ENCODE results near the gene NRXN2.

The NRXN2 gene

DNA sequence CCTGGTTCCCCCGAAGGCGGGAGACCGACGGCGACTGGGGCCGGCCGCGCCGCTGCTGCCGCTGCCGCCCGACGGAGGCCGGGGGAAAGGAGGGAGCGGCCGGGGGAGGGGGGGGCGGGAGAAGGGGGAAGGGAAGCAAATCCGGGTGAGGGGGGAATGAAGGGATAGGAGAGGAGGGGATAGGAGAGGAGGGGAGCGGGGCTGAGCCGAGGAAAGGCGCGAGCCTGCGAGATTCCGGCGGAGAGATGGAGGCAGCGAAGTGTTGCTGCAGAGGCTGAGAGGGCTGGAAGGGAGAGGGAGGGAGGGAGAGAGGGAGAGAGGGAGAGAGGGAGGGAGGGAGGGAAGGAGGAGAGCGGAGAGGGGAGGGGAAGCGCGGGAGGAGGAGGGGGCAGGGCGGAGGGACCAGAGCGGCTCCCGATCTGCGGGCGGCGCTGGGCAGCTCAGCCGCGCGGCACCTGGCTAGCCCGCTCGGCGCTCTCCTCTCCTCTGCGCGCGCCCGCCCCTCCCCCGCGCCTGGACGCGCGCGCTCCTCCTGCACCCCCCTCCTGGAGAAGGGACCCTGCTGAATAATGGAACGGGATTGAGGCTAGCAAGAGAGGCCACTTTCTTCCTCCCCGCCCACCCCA lies 79.6 kb downstream of the NRXN2 start:
- DNase-seq, result no peak

DNA sequence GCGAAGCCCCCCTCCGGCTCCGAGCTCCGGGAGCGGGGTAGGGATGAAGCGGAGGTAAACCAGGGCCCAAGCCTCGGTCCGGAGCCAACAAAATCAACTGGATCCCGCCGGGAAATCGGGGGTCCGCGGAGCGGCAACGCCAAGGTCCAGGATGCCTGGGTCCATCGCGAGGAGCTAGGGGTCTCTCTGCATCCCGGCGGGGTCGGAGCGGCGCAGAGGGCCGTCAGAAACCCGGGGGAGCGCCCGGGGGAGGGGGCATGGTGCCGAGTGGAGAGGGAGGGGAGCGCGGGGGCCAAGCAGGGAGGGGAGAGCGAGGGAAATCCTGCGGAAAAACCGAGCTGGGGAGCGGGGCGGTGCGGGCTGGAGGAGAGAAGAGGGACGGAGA lies 80.1 kb downstream of the NRXN2 start:
- in situ Hi-C loops (cut with MboI; ENCODE audit: low pct_unique_long_range_greater_than_20kb, low sequenced_read_pairs), result no loop called here
- DNase-seq, result no peak

More for the DNA sequence above, 79.6 kb downstream of the NRXN2 start:
- in situ Hi-C loops (cut with MboI; ENCODE audit: low pct_unique_long_range_greater_than_20kb, low sequenced_read_pairs), result no loop called here

DNA sequence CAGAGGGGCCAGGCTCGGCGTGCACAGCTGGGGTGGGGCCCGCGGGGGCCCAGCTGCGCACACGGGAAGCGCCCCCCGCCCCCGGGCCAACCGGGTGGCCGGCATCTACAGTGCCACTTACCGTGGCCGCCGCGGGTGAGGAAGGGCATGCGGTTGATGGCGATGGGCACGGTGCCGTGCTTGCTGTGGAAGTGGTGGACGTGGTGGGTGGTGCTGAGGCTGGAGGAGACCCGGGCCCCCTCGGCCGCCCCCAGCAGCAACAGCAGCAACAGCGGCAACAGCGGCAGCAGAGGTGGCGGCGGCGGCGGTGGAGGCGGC lies 80.6 kb downstream of the NRXN2 start:
- in situ Hi-C loops (cut with MboI; ENCODE audit: low pct_unique_long_range_greater_than_20kb, low sequenced_read_pairs), result no loop called here
- DNase-seq, result no peak

DNA sequence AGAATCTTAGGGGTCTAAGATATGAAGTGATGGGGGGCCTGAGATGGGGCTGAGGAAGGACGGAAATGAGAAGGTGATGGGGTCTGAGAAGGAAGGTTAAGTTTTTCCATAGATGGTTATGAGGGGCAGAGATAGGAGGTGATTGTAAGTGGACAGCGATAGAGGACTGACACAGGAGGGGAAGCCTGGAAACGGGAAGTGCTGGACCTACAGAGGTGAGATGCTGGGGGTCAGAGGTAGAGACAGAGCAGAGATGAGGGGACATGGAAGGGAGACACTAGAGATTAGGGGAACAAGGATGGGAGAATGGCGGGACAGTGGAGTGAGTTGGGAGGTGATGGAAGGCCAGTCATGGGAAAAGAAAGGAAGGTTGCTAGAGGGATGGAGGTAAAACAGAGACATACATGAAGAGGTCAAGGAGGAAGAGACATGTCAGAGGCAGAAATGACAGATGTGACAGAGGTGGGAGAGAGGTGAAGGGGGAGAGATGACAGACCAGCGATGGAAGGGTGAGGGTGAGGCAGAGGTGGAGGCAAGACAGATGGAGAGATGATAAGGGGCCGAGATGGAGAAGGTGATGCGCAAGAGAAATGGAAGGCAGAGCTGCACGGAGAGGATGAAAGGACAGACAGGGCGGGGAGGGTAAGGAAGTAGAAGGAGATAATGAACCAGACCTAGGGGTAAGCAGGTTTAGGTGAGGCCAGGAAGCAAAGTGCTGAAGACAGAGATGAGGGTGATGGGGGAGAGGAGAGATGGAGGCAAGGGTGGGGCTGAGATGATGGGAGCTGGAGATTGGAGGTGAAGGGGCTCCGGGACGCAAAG lies 81.2 kb downstream of the NRXN2 start:
- DNase-seq, result no peak
- in situ Hi-C loops (cut with MboI; ENCODE audit: low pct_unique_long_range_greater_than_20kb, low sequenced_read_pairs), result no loop called here

DNA sequence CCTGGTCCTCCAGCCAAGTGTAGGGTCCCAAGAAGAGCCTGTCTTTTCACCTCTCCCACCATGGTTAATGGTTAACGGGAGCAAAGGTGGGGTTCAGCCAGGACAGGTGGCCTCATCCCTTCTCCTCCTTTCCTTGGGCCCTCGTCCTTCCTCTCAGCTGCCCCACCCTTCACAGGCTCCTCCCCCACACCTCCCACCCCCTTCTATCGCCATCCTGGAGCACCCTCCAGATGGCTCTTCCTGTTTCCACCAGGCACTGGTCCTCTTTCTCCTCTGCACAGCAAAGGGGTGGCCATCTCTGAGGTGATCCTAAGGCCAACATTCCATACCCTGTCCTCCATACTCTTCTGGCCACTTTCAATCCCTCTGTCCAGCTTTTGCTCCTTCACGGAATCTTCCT lies 83.1 kb downstream of the NRXN2 start:
- DNase-seq, result no peak
- in situ Hi-C loops (cut with MboI; ENCODE audit: low pct_unique_long_range_greater_than_20kb, low sequenced_read_pairs), result no loop called here

DNA sequence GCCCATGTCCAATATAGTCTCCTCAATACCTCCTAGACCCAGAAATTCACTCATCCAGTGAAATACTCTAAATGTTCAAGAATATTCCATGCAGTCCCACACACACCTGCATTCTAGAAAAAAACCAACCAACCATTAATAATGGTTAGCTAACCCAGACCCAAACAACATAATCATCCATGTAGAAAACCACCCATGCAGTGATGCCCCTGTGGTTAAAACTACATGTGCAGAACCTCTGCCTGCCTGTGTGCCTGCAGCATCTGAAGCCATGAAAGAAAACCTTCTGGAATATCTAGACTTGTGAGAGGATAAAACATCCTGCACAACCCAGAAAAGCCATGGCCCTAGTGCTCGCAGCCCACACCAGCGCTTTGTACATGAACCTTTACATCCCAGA lies 84.2 kb downstream of the NRXN2 start:
- no peak for DNase-seq
- in situ Hi-C loops (cut with MboI; ENCODE audit: low pct_unique_long_range_greater_than_20kb, low sequenced_read_pairs), result no loop called here

DNA sequence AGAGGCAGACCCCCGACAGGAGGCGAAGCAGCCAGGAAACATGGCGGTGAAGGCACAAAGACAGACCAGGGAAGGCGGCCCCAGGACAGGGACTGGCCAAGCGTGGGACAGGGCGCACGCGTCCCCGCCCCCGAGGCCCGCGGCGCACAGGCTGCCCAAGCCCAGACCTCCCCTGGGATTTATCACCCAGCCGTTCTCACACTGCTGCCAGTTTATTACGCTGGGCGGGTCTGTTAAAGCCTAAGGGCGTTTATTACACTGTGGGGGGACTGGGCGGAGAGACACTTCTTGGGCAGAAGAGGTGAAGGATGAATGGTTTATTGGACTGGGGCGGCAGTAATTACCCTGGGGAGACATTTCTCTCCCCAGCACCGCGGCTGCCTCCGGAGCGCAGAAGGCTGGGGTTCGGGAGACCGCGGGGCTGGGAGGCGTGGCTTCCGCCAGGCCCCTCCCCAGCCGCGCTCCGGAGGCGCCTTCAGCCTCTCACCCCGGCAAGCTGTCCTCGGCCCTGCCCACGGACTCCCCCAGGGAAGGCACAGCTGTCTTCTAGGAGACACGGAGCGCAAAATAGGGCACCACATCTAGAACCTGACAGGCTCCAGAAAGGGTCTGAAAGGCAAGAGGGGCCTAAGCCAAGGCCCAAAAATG lies 84.9 kb downstream of the NRXN2 start:
- in situ Hi-C loops (cut with MboI; ENCODE audit: low pct_unique_long_range_greater_than_20kb, low sequenced_read_pairs), result no loop called here

DNA sequence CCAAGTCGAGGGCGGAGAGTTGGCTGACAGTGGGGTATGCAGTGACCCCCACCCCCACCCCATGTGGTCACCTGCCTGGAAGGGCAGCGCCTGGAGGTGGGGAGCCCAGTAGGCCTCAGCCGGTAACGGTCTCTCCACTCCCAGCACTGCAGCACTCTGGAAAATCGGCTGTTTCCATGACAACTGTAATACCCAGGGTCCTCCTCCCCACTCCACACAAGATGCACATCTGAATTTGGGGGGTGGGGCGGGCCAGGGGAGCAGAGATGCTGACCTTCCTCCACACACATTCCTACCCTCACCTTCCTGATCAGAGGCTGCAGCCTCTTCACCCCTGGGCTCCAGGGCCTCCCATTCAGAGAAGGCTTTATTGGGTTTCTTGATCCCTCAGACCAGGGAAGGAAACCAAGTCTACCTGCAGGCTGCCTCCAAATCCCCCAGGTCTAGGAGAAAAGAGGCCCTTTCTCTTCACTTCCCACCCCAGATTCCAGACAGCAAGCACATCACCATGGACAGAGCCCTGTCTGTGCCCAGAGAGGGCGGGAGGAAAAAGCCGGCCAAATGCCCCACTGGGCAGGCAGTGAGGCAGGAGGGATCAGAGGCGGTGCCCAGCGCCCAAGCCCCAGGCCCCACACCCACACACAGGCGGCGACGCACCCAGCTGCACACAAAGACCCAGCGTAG lies 85.5 kb downstream of the NRXN2 start:
- no peak for DNase-seq
- in situ Hi-C loops (cut with MboI; ENCODE audit: low pct_unique_long_range_greater_than_20kb, low sequenced_read_pairs), result no loop called here

More for the DNA sequence above, 84.9 kb downstream of the NRXN2 start:
- DNase-seq, result no peak

DNA sequence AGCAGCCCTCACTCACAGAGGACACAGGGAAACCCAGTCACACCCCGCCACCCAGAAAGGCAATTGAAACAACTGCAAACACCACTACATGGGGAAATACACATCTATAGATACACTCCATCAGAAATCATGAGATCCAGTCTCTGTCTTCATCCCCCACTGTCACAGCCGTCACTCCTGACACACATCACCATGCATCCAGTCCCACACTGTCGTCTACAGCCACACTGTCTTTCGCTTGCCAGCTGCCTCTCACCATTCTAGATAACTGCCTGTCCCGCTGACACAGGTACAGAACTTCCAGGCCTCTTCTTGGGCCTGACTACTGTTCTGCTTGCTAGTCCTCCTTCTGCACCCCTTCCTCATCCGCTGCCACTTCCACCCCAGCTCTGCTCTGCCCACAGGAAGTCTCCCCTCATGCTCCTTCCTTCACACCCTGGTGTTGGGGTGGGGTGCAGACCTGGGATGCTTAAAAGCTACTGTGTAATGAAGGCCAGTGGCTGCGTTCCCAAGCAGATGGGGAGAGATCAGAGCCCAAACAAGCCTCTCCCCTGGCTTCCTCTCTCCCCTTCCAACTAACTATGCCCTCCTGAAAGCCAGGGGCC lies 89.3 kb downstream of the NRXN2 start:
- in situ Hi-C loops (cut with MboI; ENCODE audit: low pct_unique_long_range_greater_than_20kb, low sequenced_read_pairs), result no loop called here
- DNase-seq, result no peak

DNA sequence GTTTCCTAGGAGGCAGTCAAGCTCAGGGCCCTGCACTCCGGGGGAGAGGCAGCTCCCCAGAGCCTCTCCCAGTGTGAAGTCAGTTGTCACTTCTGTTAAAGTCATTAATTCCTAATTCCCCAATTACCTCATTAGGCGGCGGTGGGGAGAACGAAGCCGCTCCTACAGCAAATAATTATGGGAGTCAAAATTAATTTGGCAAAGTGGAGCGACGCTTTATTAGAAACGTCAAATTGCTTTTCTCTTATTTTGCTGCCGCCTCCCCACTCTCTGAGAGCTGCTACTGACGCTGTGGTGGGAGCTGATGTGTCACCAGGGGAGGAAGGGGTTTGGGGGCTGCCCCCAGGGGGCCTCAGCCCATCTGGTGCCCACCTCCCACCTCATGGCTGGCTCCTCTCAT lies 90.3 kb downstream of the NRXN2 start:
- no peak for DNase-seq
- in situ Hi-C loops (cut with MboI; ENCODE audit: low pct_unique_long_range_greater_than_20kb, low sequenced_read_pairs), result no loop called here

DNA sequence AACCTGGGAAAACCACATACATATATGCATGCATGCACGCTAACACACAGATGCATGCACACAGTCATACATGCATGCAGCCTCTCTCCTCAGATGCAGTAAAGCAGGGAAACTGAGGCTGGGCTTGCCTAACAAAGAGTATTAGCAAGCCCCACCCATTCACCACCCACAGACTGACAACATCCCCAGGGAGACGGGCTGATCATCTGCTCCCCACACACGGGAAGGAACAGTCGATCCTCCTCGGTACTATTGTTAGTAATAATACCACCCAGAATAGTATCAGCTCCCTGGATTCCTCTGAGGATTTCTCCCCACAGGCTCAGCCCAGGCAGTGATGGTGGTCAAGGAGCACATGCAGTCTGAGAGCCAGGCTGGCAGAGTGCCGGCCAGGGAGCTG lies 90.8 kb downstream of the NRXN2 start:
- DNase-seq, result no peak
- in situ Hi-C loops (cut with MboI; ENCODE audit: low pct_unique_long_range_greater_than_20kb, low sequenced_read_pairs), result no loop called here

DNA sequence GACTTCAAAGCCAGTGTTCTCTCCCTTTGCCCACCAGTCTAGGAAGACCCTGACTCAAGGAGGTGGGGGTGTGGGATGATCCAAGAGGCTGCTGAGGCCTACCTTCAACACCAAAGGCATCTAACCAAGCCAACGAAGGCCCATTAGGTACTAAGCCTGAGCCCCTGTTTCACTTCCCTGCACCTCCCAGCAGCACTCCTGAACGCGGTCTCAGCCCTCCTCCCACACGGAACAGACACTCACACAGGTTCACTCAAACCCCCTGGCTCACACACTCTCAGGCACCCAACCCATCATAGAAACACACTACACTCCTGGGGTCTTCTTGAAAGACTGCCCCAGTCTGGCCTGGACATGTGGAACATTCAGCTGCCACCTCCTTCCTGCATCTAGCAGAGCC lies 91.3 kb downstream of the NRXN2 start:
- in situ Hi-C loops (cut with MboI; ENCODE audit: low pct_unique_long_range_greater_than_20kb, low sequenced_read_pairs), result no loop called here
- DNase-seq, result no peak

DNA sequence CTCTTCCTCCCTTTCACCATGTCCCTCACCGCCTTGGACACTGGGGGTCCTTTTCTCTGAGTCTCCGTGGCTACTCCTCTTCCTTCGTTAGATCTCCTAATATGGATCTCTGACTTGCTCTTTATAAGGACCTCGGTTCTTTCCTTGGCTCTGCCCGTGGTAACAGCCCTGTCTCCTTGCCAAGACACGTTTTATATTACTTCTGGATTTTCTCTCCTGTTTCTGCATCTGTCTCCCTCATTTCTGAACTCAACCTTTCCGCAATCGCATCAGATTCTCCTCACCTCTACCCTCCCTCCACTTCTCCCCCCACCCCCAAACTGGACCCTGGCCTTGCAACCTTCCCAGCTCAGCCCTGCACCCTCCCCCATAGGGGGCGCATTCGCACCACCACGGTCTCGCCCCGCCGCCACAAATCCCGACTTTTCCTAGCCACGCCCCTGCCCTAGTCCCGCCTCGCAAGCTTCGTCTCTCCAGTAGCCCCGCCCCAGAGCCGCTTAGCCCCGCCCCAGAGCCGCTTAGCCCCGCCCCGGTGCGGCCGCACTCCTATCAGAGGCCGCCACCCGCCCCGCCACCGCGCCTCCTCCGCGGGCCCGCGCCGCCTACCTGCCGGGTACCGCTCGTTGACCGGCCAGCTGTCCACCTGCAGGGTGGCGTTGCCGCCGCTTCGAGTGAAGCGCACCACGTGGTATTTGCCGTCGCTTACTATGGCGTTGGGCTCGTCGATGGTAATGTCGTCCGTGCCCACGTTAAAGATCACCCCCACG lies 93.0 kb downstream of the NRXN2 start:
- no peak for DNase-seq
- in situ Hi-C loops (cut with MboI; ENCODE audit: low pct_unique_long_range_greater_than_20kb, low sequenced_read_pairs), result no loop called here

DNA sequence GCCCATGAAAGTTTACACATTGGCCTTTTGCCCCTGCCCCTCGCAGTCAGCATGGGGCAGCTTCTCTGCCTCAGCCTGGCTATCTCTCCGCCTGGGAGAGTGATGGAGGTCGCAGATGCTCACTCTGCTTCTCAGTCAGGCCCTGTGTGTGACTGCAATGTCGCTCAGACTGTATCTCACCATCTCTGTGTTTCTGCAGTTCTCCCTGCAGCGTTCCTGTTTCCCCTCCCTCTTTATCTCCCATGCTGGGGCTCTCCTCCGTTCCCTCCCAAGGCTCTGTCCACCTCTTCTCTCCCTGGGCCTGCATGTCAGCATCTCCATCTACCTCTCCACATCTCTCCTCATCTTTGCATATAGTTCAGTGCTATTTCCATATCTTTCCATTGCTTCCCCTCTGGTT lies 93.9 kb downstream of the NRXN2 start:
- DNase-seq, result no peak
- in situ Hi-C loops (cut with MboI; ENCODE audit: low pct_unique_long_range_greater_than_20kb, low sequenced_read_pairs), result no loop called here

DNA sequence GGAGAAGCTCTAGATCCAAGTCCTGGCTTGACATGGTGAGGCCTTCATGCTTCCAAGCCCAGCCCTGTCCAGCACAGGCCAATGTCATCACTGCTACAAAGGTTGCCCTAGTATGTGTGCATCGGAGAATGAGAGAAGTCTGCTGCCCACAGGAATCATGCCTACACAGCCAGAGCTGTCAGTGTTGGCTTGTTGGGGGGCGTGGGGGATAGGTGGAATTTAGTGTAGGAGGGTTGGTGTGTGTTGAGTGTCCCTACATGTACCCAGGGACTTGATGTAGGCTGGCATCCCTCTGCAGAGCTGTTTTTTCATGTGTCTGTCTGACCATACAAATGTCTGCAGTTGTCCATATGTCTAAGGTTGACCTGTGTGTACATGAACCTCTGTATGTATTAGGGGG lies 94.4 kb downstream of the NRXN2 start:
- in situ Hi-C loops (cut with MboI; ENCODE audit: low pct_unique_long_range_greater_than_20kb, low sequenced_read_pairs), result no loop called here
- DNase-seq, result no peak

DNA sequence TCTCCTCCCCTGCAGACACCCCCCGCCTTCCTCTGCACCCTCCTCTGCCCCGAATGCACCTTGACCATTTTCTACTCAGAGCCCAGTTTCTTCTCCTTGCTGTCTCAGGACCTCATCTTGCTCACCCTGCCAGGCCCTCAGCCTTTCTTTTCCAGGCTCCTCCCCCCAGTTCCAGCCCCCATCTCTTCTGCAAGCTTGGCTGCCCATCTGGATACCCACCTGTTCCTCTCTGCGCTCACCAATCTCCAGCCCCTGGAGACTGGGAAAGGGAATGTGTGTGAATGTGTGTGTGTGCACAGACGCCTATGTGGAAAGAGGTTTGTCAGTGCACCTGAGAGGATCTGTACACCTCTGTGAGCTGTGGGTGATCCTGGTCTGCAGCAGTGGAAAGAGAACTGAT lies 95.6 kb downstream of the NRXN2 start:
- in situ Hi-C loops (cut with MboI; ENCODE audit: low pct_unique_long_range_greater_than_20kb, low sequenced_read_pairs), result no loop called here
- no peak for DNase-seq

DNA sequence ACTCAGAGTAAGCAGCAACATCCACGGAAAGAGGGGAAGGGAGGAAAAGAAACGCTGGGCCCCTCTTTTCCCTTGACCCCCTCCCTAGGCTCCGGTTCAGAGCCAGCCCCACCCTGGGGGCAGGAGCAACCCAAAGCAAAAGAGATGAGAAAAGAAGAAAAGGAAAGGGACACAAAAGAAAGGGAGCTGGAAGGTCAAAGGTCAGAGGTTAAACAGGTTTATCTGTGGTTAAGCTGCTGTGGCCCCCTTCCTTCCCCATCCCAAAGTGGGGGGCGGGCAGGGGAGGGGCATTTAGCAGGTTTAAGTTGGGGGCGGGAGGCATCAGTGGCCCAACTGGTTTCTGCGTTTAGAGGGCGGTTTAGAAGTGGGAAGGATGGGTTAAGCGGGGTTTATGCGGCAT lies 96.4 kb downstream of the NRXN2 start:
- no peak for DNase-seq
- in situ Hi-C loops (cut with MboI; ENCODE audit: low pct_unique_long_range_greater_than_20kb, low sequenced_read_pairs), result no loop called here

DNA sequence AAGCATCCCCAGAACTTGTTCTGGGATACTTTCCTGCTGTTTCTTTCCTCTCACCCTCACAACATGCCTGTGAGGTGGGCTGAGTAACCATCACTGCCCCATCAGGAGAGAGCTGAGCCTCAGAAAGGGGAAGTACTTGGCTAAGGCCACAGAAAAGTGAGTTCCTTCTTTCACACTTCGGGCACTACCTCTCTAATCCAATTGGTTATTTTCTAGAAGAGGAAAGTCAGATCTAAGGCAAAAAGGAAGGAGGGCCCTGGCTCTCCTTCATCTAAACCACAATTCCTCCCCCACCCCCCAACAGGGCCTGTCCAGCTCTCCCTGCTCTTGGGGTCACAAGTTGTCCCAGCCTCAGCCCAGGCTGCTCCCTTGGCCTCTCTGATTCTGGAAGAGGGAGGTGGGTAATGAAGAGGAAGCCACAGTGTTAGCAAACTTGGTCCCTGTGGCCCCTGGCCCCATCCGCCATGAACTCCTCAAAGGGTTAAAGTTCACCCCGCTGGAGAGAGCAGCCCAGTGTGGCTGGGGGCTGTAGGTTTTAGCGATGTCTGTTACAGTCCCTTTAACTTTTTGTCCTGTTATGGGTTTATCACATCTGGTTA lies 98.0 kb downstream of the NRXN2 start:
- peak; percentile 89 for DNase-seq
- in situ Hi-C loops (cut with MboI; ENCODE audit: low pct_unique_long_range_greater_than_20kb, low sequenced_read_pairs), result no loop called here

DNA sequence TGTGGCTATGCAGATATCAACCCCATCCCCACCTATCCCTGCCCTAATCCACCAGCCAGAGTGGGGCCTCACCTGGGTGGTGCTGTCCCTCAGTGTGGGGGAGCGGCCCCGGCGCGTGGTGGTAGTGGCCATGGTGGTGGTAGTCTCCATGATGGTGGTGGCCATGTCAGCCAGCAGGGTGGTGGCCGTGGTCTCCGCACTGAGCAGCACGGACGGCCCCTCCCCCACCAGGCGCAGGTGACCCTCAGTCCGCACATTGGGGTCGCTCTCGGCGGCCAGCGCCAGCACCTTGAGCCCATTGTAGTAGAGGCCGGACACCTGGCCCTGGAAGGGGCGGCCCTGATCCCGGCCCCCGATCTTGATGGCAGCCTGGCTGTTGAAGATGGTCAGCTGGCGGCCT lies 100.3 kb downstream of the NRXN2 start:
- DNase-seq, result no peak
- in situ Hi-C loops (cut with MboI; ENCODE audit: low pct_unique_long_range_greater_than_20kb, low sequenced_read_pairs), result no loop called here

All from KBM-7 (cell line).